Astrocyte (in vitro differentiated cells and primary cell): ENCODE results near the gene PPIF. TPM values are rescaled to one million over a fixed set of nuclear protein-coding genes. Genes with fewer than 3 reads are reported as not detected.

Experiments
- DNase-seq: peaks from one replicate; pipeline ENCODE4 v3.0.0-alpha.2; 2010; ENCODE audit warnings: low read depth
- FAIRE-seq: peaks from 2 replicates; lab custom pipeline; 2011; peaks lifted over from hg19 to GRCh38; lab: Jason Lieb, UNC
- H2AFZ ChIP-seq: 2 replicates; pipeline ENCODE4 v1.6.0; 2012; ENCODE audit warnings: low read depth, low read length, inconsistent platforms
- H3K27ac ChIP-seq: 2 replicates; pipeline ENCODE4 v1.5.1; 2011; ENCODE audit warnings: low read depth, low read length, inconsistent platforms
- H3K27me3 ChIP-seq: 2 replicates; pipeline ENCODE4 v1.6.0; 2011; ENCODE audit warnings: low read length, inconsistent platforms; ENCODE audit not compliant: insufficient read depth
- H3K36me3 ChIP-seq: 2 replicates; pipeline ENCODE4 v1.5.1; 2011; ENCODE audit warnings: low read length, inconsistent platforms; ENCODE audit not compliant: insufficient read depth
- H3K4me1 ChIP-seq: 2 replicates; pipeline ENCODE4 v1.5.1; 2011; ENCODE audit warnings: low read length, inconsistent platforms; ENCODE audit not compliant: insufficient read depth
- H3K4me2 ChIP-seq: 2 replicates; pipeline ENCODE4 v1.6.0; 2012; ENCODE audit warnings: low read length, inconsistent platforms
- H3K4me3 ChIP-seq: 2 replicates; pipeline ENCODE4 v1.5.1; 2011; ENCODE audit warnings: low read depth, mild to moderate bottlenecking, low read length, inconsistent platforms; ENCODE audit not compliant: insufficient read depth
- H3K79me2 ChIP-seq: 2 replicates; pipeline ENCODE4 v1.6.0; 2012; ENCODE audit warnings: mild to moderate bottlenecking, low read length, inconsistent platforms; ENCODE audit not compliant: insufficient read depth
- H3K9ac ChIP-seq: 2 replicates; pipeline ENCODE4 v1.6.0; 2012; ENCODE audit warnings: mild to moderate bottlenecking, low read length, inconsistent platforms
- H3K9me3 ChIP-seq: 2 replicates; pipeline ENCODE4 v1.5.1; 2012; ENCODE audit warnings: low read depth, mild to moderate bottlenecking, low read length, inconsistent platforms; ENCODE audit not compliant: insufficient read depth
- H4K20me1 ChIP-seq: 2 replicates; pipeline ENCODE4 v1.6.0; 2012; ENCODE audit warnings: low read length, inconsistent platforms; ENCODE audit not compliant: insufficient read depth
- H3K27ac Mint-ChIP-seq: one replicate; pipeline ENCODE4 v1.8.0; 2021; ENCODE audit warnings: mild to moderate bottlenecking, mixed read lengths; ENCODE audit not compliant: unreplicated experiment
- H3K27me3 Mint-ChIP-seq: one replicate; pipeline ENCODE4 v1.8.0; 2021; ENCODE audit warnings: low read depth, mixed read lengths; ENCODE audit not compliant: unreplicated experiment
- H3K36me3 Mint-ChIP-seq: one replicate; pipeline ENCODE4 v1.8.0; 2021; ENCODE audit warnings: low read depth, mixed read lengths; ENCODE audit not compliant: unreplicated experiment
- H3K4me1 Mint-ChIP-seq: one replicate; pipeline ENCODE4 v1.8.0; 2021; ENCODE audit warnings: low read depth, mixed read lengths; ENCODE audit not compliant: unreplicated experiment
- H3K4me3 Mint-ChIP-seq: one replicate; pipeline ENCODE4 v1.8.0; 2021; ENCODE audit warnings: mild to moderate bottlenecking, moderate library complexity, mixed read lengths; ENCODE audit not compliant: unreplicated experiment
- H3K9me3 Mint-ChIP-seq: one replicate; pipeline ENCODE4 v1.8.0; 2021; ENCODE audit warnings: mild to moderate bottlenecking, mixed read lengths; ENCODE audit not compliant: unreplicated experiment
- EZH2 ChIP-seq: IDR thresholded peaks from 2 replicates; pipeline ENCODE4 v1.6.1; 2012; ENCODE audit warnings: mild to moderate bottlenecking, low read length, inconsistent platforms; ENCODE audit not compliant: insufficient read depth
- total RNA-seq: library from RNA; stranded (reverse); gene quantifications from 2 replicates; pipeline ENCODE4 v1.2.1, GENCODE V29; 2021
- TF ChIP-seq, protein P1 (sequence below): IDR thresholded peaks from 2 replicates; pipeline ENCODE4 v1.5.1; 2011; ENCODE audit warnings: low read depth, mild to moderate bottlenecking, inconsistent platforms, low read length, moderate library complexity; ENCODE audit not compliant: insufficient read depth

PPIF gene
- total RNA-seq, 1 donor from 2014 or later, result 31.7 TPM

DNA sequence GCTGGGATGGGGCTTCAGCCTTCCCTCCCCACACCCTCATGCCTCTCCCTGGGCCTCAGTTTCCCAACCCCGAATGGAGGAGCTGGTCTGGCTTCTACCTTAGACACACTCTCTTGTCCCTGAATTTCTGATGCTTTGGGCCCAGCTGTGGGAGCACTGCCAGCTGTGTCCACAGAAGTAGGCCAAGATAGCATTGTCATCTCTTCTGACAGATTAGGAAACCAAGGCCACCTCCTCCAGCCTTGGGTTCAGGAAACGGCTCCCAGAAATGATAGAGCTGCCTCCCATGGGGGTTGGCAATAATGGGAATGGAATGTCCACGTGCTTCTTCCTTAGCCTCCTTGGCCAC lies 1.3 kb downstream of the PPIF start:
- Mint-ChIP-seq H3K27ac (peak overlapping the region; percentile 58), H3K4me1 (peaks cover 2% of the 10 kb centered on the region), H3K36me3 (peaks cover 18% of the 10 kb centered on the region), H3K9me3 (peaks cover 4% of the 10 kb centered on the region), H3K27me3 (peaks cover 12% of the 10 kb centered on the region), H3K4me3 (peak overlapping the region; percentile 85)
- Histone ChIP-seq H4K20me1 (peaks cover 51% of the 10 kb centered on the region), H3K9ac (peak overlapping the region; percentile 94), H3K4me2 (peak overlapping the region; percentile 96), H2AFZ (no peak overlapping the region), H3K9me3 (no peaks in the 10 kb centered on the region), H3K79me2 (peaks cover 37% of the 10 kb centered on the region), H3K27ac (no peak overlapping the region), H3K36me3 (peaks cover 24% of the 10 kb centered on the region), H3K4me3 (peak overlapping the region; percentile 78), H3K27me3 (no peaks in the 10 kb centered on the region), H3K4me1 (peaks cover 19% of the 10 kb centered on the region)
- FAIRE-seq, result no peak
- DNase-seq, result no peak
- no peak for TF ChIP-seq EZH2
- TF ChIP-seq, protein P1, sequence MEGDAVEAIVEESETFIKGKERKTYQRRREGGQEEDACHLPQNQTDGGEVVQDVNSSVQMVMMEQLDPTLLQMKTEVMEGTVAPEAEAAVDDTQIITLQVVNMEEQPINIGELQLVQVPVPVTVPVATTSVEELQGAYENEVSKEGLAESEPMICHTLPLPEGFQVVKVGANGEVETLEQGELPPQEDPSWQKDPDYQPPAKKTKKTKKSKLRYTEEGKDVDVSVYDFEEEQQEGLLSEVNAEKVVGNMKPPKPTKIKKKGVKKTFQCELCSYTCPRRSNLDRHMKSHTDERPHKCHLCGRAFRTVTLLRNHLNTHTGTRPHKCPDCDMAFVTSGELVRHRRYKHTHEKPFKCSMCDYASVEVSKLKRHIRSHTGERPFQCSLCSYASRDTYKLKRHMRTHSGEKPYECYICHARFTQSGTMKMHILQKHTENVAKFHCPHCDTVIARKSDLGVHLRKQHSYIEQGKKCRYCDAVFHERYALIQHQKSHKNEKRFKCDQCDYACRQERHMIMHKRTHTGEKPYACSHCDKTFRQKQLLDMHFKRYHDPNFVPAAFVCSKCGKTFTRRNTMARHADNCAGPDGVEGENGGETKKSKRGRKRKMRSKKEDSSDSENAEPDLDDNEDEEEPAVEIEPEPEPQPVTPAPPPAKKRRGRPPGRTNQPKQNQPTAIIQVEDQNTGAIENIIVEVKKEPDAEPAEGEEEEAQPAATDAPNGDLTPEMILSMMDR, result no peak

DNA sequence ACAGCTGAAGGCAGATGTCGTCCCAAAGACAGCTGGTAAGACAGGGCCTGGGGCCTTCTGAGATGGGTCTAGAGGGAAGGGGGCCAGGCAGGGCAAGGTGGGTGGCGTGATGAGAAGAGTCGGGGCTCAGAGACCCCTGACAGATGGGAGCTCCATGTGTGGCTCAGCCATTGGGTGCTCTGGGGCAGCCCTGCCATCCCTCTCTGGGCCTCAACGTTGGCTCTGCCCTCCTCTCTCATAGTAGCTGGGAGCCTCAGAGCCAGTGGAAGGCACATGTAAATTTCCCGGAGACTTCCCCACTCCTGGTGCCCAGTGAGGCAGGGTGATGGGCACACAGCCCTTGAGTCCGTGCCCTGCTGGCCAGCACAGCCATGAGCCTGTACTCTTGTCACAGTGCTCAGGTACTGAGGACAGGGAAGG lies 1.8 kb downstream of the PPIF start:
- Mint-ChIP-seq H3K9me3 (peaks cover 5% of the 10 kb centered on the region), H3K27me3 (peaks cover 8% of the 10 kb centered on the region), H3K27ac (no peak overlapping the region), H3K4me1 (peaks cover 2% of the 10 kb centered on the region), H3K36me3 (peaks cover 22% of the 10 kb centered on the region), H3K4me3 (peak overlapping the region; percentile 85)
- Histone ChIP-seq H3K4me1 (peaks cover 19% of the 10 kb centered on the region), H3K27me3 (no peaks in the 10 kb centered on the region), H2AFZ (no peak overlapping the region), H3K36me3 (peaks cover 28% of the 10 kb centered on the region), H3K9me3 (no peaks in the 10 kb centered on the region), H3K4me3 (peak overlapping the region; percentile 78), H3K79me2 (peaks cover 39% of the 10 kb centered on the region), H3K9ac (peak overlapping the region; percentile 94), H4K20me1 (peaks cover 56% of the 10 kb centered on the region), H3K4me2 (peak overlapping the region; percentile 96), H3K27ac (no peak overlapping the region)
- TF ChIP-seq, protein P1, result no peak
- no peak for TF ChIP-seq EZH2
- FAIRE-seq (no peak), DNase-seq (no peak)

DNA sequence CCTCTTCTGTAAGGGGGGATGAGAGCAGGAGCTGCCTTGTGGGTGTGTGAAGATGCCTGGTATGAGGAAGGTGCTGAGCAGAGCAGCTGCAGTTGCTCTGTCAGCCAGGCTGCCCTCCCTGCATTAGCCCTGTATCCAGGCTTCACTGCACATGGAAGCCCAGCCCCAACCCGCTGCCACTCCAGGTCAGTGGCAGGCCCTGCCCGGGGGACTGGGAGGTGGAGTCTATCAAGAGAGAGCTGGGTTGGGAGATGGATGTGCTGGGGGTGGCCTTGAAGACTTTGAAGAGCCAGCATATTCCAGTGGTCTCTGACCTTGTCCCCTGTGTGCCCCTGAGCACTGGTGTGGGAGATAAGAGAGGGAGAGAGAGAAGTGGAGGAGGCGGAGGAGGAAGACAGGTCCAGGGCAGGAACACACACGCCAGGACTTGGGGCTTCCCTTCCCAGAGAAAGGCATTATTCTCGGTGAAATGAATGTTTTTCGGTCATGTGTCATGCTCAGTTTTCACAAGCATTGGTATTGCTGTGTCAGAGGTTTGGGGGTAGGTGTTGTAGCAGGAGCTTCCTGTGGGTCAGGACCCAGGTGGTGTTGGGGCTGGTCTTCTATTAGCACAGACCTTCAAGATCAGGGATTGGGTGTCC lies 2.6 kb downstream of the PPIF start:
- peaks cover 36% of the 10 kb centered on the region for H3K36me3 ChIP-seq
- no peak overlapping the region for H3K9ac ChIP-seq
- H3K4me2 ChIP-seq, result no peak overlapping the region
- no peak for DNase-seq
- no peaks in the 10 kb centered on the region for H3K9me3 ChIP-seq
- H3K4me1 ChIP-seq, result peaks cover 19% of the 10 kb centered on the region
- no peak overlapping the region for H3K27ac ChIP-seq
- no peak overlapping the region for H3K4me3 Mint-ChIP-seq
- peaks cover 58% of the 10 kb centered on the region for H4K20me1 ChIP-seq
- peaks cover 39% of the 10 kb centered on the region for H3K79me2 ChIP-seq
- no peak overlapping the region for H3K4me3 ChIP-seq
- no peak overlapping the region for H2AFZ ChIP-seq
- peaks cover 29% of the 10 kb centered on the region for H3K36me3 Mint-ChIP-seq
- no peaks in the 10 kb centered on the region for H3K27me3 ChIP-seq
- peak overlapping the region; percentile 81 for H3K27ac Mint-ChIP-seq
- H3K27me3 Mint-ChIP-seq, result peaks cover 3% of the 10 kb centered on the region
- FAIRE-seq, result no peak
- TF ChIP-seq, protein P1, result no peak
- TF ChIP-seq EZH2, result no peak
- peaks cover 5% of the 10 kb centered on the region for H3K9me3 Mint-ChIP-seq
- peaks cover 2% of the 10 kb centered on the region for H3K4me1 Mint-ChIP-seq
